DND-41 (cell line): ENCODE results near the gene MYO3A.

Experiments used
- ATAC-seq: fragments of 200-7000 bp; cut with Tn5 transposase; 3 replicates; pipeline ENCODE4 v1.9.1; 2021; ENCODE audit warnings: low read depth; ENCODE audit not compliant: insufficient read depth
- DNase-seq: peaks from one replicate; pipeline ENCODE4 v3.0.0-alpha.2; 2020
- H2AFZ ChIP-seq: 2 replicates; pipeline ENCODE4 v1.6.0; 2012; ENCODE audit warnings: low read depth, low read length
- H3K27ac ChIP-seq: 2 replicates; pipeline ENCODE4 v1.5.1; 2012; ENCODE audit warnings: low read length, inconsistent platforms
- H3K27me3 ChIP-seq: fragments of 200-600 bp; sonication (generic); 2 replicates; pipeline ENCODE4 v1.6.0; 2012; ENCODE audit warnings: low read length, mild to moderate bottlenecking, inconsistent platforms; ENCODE audit not compliant: insufficient read depth, poor library complexity
- H3K36me3 ChIP-seq: 2 replicates; pipeline ENCODE4 v1.5.1; 2012; ENCODE audit warnings: low read length, inconsistent platforms; ENCODE audit not compliant: insufficient read depth
- H3K4me1 ChIP-seq: 2 replicates; pipeline ENCODE4 v1.5.1; 2012; ENCODE audit warnings: mild to moderate bottlenecking, low read length; ENCODE audit not compliant: insufficient read depth
- H3K4me2 ChIP-seq: 2 replicates; pipeline ENCODE4 v1.6.0; 2012; ENCODE audit warnings: mild to moderate bottlenecking, moderate library complexity, low read length, inconsistent platforms; ENCODE audit not compliant: insufficient read depth
- H3K4me3 ChIP-seq, 2 experiments: fragments of 200-600 bp in 1 of 2; shearing (Covaris generic) in 1 of 2; 2 replicates each; pipeline ENCODE4 v1.5.1; 2012 to 2016; ENCODE audit warnings: inconsistent platforms in 2 of 2, low read length in 2 of 2, mild to moderate bottlenecking in 2 of 2, low read depth in 1 of 2, moderate library complexity in 1 of 2
- H3K79me2 ChIP-seq: 2 replicates; pipeline ENCODE4 v1.6.0; 2012; ENCODE audit warnings: low read length, inconsistent platforms; ENCODE audit not compliant: insufficient read depth
- H3K9ac ChIP-seq: 2 replicates; pipeline ENCODE4 v1.6.0; 2012; ENCODE audit warnings: low read depth, mild to moderate bottlenecking, inconsistent platforms, low read length, moderate library complexity
- H3K9me3 ChIP-seq: 2 replicates; pipeline ENCODE4 v1.5.1; 2012; ENCODE audit warnings: low read length, moderate library complexity, mild to moderate bottlenecking, inconsistent platforms; ENCODE audit not compliant: insufficient read depth, severe bottlenecking
- H4K20me1 ChIP-seq: 2 replicates; pipeline ENCODE4 v1.6.0; 2012; ENCODE audit warnings: low read length; ENCODE audit not compliant: insufficient read depth
- EZH2 ChIP-seq: IDR thresholded peaks from 3 replicates; pipeline ENCODE4 v1.6.1; 2012; ENCODE audit warnings: borderline replicate concordance, low read depth, mild to moderate bottlenecking, moderate library complexity, low read length, inconsistent platforms; ENCODE audit not compliant: severe bottlenecking
- TF ChIP-seq, protein P1 (sequence below): IDR thresholded peaks from 2 replicates; pipeline ENCODE4 v1.5.1; 2012; ENCODE audit warnings: borderline replicate concordance, low read length, moderate library complexity, mild to moderate bottlenecking; ENCODE audit not compliant: poor library complexity, severe bottlenecking; ENCODE audit errors: extremely low read depth

Gene MYO3A

GRCh38 chr10:26227786-26228185, 293.8 kb downstream of the MYO3A start:
- no peak overlapping the region for H3K4me2 ChIP-seq
- H3K27ac ChIP-seq, result no peak overlapping the region
- no peak overlapping the region for H2AFZ ChIP-seq
- no peak overlapping the region for H3K9ac ChIP-seq
- H3K4me1 ChIP-seq, result no peaks in the 10 kb centered on the region
- no peaks in the 10 kb centered on the region for H3K36me3 ChIP-seq
- H4K20me1 ChIP-seq, result no peaks in the 10 kb centered on the region
- H3K27me3 ChIP-seq, result peaks cover 19% of the 10 kb centered on the region
- no peak for ATAC-seq
- no peaks in the 10 kb centered on the region for H3K79me2 ChIP-seq
- no peak for TF ChIP-seq EZH2
- TF ChIP-seq, protein P1, sequence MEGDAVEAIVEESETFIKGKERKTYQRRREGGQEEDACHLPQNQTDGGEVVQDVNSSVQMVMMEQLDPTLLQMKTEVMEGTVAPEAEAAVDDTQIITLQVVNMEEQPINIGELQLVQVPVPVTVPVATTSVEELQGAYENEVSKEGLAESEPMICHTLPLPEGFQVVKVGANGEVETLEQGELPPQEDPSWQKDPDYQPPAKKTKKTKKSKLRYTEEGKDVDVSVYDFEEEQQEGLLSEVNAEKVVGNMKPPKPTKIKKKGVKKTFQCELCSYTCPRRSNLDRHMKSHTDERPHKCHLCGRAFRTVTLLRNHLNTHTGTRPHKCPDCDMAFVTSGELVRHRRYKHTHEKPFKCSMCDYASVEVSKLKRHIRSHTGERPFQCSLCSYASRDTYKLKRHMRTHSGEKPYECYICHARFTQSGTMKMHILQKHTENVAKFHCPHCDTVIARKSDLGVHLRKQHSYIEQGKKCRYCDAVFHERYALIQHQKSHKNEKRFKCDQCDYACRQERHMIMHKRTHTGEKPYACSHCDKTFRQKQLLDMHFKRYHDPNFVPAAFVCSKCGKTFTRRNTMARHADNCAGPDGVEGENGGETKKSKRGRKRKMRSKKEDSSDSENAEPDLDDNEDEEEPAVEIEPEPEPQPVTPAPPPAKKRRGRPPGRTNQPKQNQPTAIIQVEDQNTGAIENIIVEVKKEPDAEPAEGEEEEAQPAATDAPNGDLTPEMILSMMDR, result no peak
- no peaks in the 10 kb centered on the region for H3K9me3 ChIP-seq
- no peak for DNase-seq
- no peak overlapping the region for H3K4me3 ChIP-seq

DNA sequence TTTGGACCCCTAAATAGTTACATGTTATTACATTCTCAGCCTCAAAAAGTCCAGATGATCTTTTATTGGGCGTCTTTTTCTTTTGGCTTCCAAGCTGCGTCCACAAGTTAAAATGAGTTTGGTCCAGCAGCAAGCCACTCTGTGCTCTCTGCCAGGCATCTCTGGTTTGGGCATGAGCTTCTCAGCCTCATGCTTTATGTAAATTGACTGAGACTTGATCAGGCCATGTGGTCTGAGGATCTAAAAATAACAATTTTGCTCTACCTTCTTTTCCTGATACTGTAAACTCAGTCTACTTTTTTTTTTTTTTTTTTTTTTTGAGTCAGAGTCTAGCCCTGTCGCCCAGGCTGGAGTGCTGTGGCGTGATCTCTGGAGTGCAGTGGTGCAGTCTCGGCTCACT, 298.1 kb downstream of the MYO3A start:
- DNase-seq, result no peak
- TF ChIP-seq, protein P1, result no peak
- no peak for TF ChIP-seq EZH2
- no peaks in the 10 kb centered on the region for H3K9me3 ChIP-seq
- H3K4me1 ChIP-seq, result no peaks in the 10 kb centered on the region
- H4K20me1 ChIP-seq, result no peaks in the 10 kb centered on the region
- H3K4me2 ChIP-seq, result no peak overlapping the region
- ATAC-seq, result no peak
- H3K79me2 ChIP-seq, result no peaks in the 10 kb centered on the region
- no peak overlapping the region for H3K9ac ChIP-seq
- H3K27me3 ChIP-seq, result peaks cover 3% of the 10 kb centered on the region
- no peaks in the 10 kb centered on the region for H3K36me3 ChIP-seq
- H3K27ac ChIP-seq, result no peak overlapping the region
- H3K4me3 ChIP-seq, result no peak overlapping the region
- no peak overlapping the region for H2AFZ ChIP-seq

DNA sequence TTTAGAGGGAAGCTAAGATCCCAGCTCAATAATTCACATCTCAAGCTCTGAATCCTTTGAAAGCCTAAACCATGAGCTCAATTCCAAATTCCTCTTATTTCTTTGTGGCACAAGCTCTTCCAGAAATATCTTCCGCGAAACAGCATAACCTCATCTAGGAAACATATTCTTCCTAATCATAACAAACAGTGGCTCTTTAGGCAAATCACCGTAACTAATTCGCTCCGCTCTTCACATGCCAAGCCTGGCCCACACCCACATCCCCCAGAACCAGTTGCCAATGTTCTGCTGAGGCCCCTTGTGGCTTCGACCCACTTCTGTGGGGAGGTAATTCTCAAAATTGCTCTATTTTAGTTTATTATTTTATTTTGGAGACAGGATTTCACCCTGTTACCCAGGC, 301.7 kb downstream of the MYO3A start:
- ATAC-seq (no peak), DNase-seq (no peak)
- H2AFZ ChIP-seq, result no peak overlapping the region
- H3K9ac ChIP-seq, result no peak overlapping the region
- H3K27me3 ChIP-seq, result peaks cover 3% of the 10 kb centered on the region
- H3K4me2 ChIP-seq, result no peak overlapping the region
- TF ChIP-seq EZH2, result no peak
- TF ChIP-seq, protein P1, result no peak
- no peaks in the 10 kb centered on the region for H3K4me1 ChIP-seq
- H3K27ac ChIP-seq, result no peak overlapping the region
- H4K20me1 ChIP-seq, result no peaks in the 10 kb centered on the region
- H3K79me2 ChIP-seq, result no peaks in the 10 kb centered on the region
- H3K4me3 ChIP-seq, result no peak overlapping the region
- no peaks in the 10 kb centered on the region for H3K9me3 ChIP-seq
- H3K36me3 ChIP-seq, result no peaks in the 10 kb centered on the region

DNA sequence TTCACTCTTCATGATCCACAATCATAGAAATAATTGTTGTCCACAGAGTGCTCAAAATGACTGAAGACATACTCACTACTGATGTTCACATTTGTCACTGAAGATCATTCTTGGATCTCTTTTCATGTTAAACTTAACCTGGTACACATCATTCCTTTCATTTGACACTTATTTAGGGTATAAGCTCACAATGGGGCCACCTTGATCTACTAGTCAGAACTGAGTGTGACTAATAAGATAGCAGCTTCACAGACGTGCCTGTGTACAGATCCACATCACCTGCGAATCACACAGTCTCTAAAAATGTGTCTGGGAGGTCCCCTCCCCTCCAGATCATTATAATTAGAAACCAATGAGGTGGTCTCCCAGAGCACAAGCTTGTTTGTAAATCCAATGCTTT, 304.3 kb downstream of the MYO3A start:
- no peaks in the 10 kb centered on the region for H3K36me3 ChIP-seq
- H4K20me1 ChIP-seq, result no peaks in the 10 kb centered on the region
- no peak for ATAC-seq
- H3K9ac ChIP-seq, result no peak overlapping the region
- H3K27me3 ChIP-seq, result no peaks in the 10 kb centered on the region
- no peaks in the 10 kb centered on the region for H3K79me2 ChIP-seq
- no peak overlapping the region for H3K4me3 ChIP-seq
- H3K4me2 ChIP-seq, result no peak overlapping the region
- TF ChIP-seq EZH2, result no peak
- TF ChIP-seq, protein P1, result no peak
- H3K27ac ChIP-seq, result no peak overlapping the region
- H2AFZ ChIP-seq, result no peak overlapping the region
- H3K9me3 ChIP-seq, result no peaks in the 10 kb centered on the region
- no peaks in the 10 kb centered on the region for H3K4me1 ChIP-seq
- DNase-seq, result no peak
